CD4-positive, alpha-beta T cell treated with Interleukin-17A for 1 hour (primary cell): ENCODE data around the gene CEP70.
"Not testable (repeated sequence)": the region's sequence is repeated elsewhere in the genome, so short reads cannot be mapped to it uniquely, and the experiment has no call there.

Experiments
- DNase-seq: peaks from one replicate; pipeline ENCODE4 v3.0.0-alpha.2; 2020

Gene CEP70

GRCh38 chr3:138468451-138468850 lies 125.6 kb downstream of the CEP70 start:
- no peak for DNase-seq

- no peak for DNase-seq
Measured at GRCh38 chr3:138467931-138468330, 126.1 kb downstream of the CEP70 start.

GRCh38 chr3:138465925-138466324 lies 128.1 kb downstream of the CEP70 start:
- no peak for DNase-seq

- DNase-seq = no peak
Measured at GRCh38 chr3:138465451-138465850, 128.6 kb downstream of the CEP70 start.

- no peak for DNase-seq
Measured at GRCh38 chr3:138464491-138464860, 129.6 kb downstream of the CEP70 start.

GRCh38 chr3:138463724-138464490 lies 130.2 kb downstream of the CEP70 start:
- no peak for DNase-seq

- DNase-seq = no peak
Measured at GRCh38 chr3:138461896-138462295, 132.2 kb downstream of the CEP70 start.

- no peak for DNase-seq
Measured at GRCh38 chr3:138461246-138461645, 132.8 kb downstream of the CEP70 start.

GRCh38 chr3:138460536-138461205 lies 133.4 kb downstream of the CEP70 start:
- DNase-seq = no peak

GRCh38 chr3:138459619-138460535 lies 134.2 kb downstream of the CEP70 start:
- no peak for DNase-seq

GRCh38 chr3:138458774-138459499 lies 135.1 kb downstream of the CEP70 start:
- no peak for DNase-seq

- no peak for DNase-seq
Measured at GRCh38 chr3:138457863-138458735, 136.0 kb downstream of the CEP70 start.

GRCh38 chr3:138456961-138457862 lies 136.8 kb downstream of the CEP70 start:
- no peak for DNase-seq

GRCh38 chr3:138455801-138456716 lies 138.0 kb downstream of the CEP70 start:
- no peak for DNase-seq

GRCh38 chr3:138453940-138454339 lies 140.1 kb downstream of the CEP70 start:
- DNase-seq = not testable (repeated sequence)

GRCh38 chr3:138452436-138452835 lies 141.6 kb downstream of the CEP70 start:
- DNase-seq = no peak

GRCh38 chr3:138451595-138452162 lies 142.4 kb downstream of the CEP70 start:
- DNase-seq = no peak

GRCh38 chr3:138450704-138451424 lies 143.2 kb downstream of the CEP70 start:
- no peak for DNase-seq
